Ovary (tissue), 9 donors: Measurements from ENCODE around the gene CERT1. TPM values are rescaled to one million over a fixed set of nuclear protein-coding genes. Genes with fewer than 3 reads are reported as not detected.

Experiments used
- DNase-seq, 5 donors: peaks; one replicate each; pipeline ENCODE4 v3.0.0-alpha.2; 2019 to 2020
- H3K27ac ChIP-seq, 2 donors: fragments of 200-600 bp; one replicate each; pipeline versions ENCODE4 v1.5.1 to v1.8.0; 2019 to 2022
- H3K27me3 ChIP-seq: fragments of 200-600 bp; one replicate; pipeline ENCODE4 v1.8.0; 2022
- H3K36me3 ChIP-seq: fragments of 200-600 bp; sonication (generic); one replicate; pipeline ENCODE4 v1.5.1; 2019
- H3K4me1 ChIP-seq: one replicate; pipeline ENCODE4 v1.8.1; 2013; ENCODE audit warnings: mild to moderate bottlenecking, moderate library complexity; ENCODE audit not compliant: insufficient read depth
- H3K4me3 ChIP-seq: fragments of 200-600 bp; sonication (generic); one replicate; pipeline ENCODE4 v1.5.1; 2017
- H3K9me3 ChIP-seq, 2 donors: fragments of 200-600 bp in 1 of 2; sonication (generic) in 1 of 2; one replicate each; pipeline versions ENCODE4 v1.5.1 to v1.8.1; 2013 to 2019; ENCODE audit warnings: mild to moderate bottlenecking in 1 of 2, moderate library complexity in 1 of 2
- EP300 ChIP-seq: sonication (generic); formaldehyde crosslinking; IDR thresholded peaks from one replicate; pipeline ENCODE4 v1.6.1; 2017; ENCODE audit warnings: antibody characterized with exemption
- POLR2A ChIP-seq: fragments of 450-650 bp; IDR thresholded peaks from one replicate; pipeline ENCODE4 v1.6.1; 2017; ENCODE audit warnings: antibody characterized with exemption, mild to moderate bottlenecking, moderate library complexity
- WGBS, 3 donors: extraction: QIAGEN DNeasy Blood & Tissue Kit in 1 of 3; methylation state at CpG; one replicate each; pipeline versions ENCODE4 v1.1.5 to v1.1.7; 2013 to 2017; 5-methylcytosine and 5-hydroxymethylcytosine counted together
- intact Hi-C, 4 donors: fragments of 100-400 bp; cut with DNase I; formaldehyde crosslinking; loops; one replicate each; pipeline versions ENCODE4 v1.11.0 to v1.15.1; 2022 to 2023
- polyA plus RNA-seq, 2 donors: library from polyadenylated mRNA; stranded (reverse); fragments of 200-250 nt in 1 of 2; fragments of 350-450 nt in 1 of 2; fragmentation: Illumina TruSeq in 1 of 2; extraction: RNeasy Lipid Tissue Mini Kit (QIAGEN cat#74804) in 1 of 2; gene quantifications; one replicate each; pipeline ENCODE4 v1.2.3, GENCODE V29; 2013 to 2014
- total RNA-seq, 7 donors: library from RNA; depleted of rRNA in 2 of 7; stranded (reverse); fragments of >200 nt in 2 of 7; fragmentation: NEBNext Ultra II Directional in 3 of 7; extraction: Animal tissue kit (Norgen Biotek cat#: 25700) in 3 of 7; gene quantifications; one replicate each; pipeline versions ENCODE4 v1.1.0 to v1.2.4, GENCODE V29; 2016 to 2023
- TF ChIP-seq, protein P1 (sequence below), 3 donors: fragments of 450-650 bp in 2 of 3; fragments of 200-600 bp in 1 of 3; IDR thresholded peaks; one replicate each; pipeline versions ENCODE4 v1.5.1 to v1.8.0; 2016 to 2022; ENCODE audit warnings: antibody characterized with exemption in 3 of 3, mild to moderate bottlenecking in 1 of 3
- donor health status: DM: no; HTN: no; CAD: no; lungs with moderate emphysema.
- donor health status: DM: no; HTN: no; CAD: no.
- donor health status: Bipolar disorder and iron deficiency.
- donor health status: DM: yes; HTN: yes; CAD: no.
- donor health status: DM: no; HTN: no; CAD: no.
- donor health status: DM: yes; HTN: yes; CAD: no.

CERT1 gene
- total and polyA plus RNA-seq, 9 donors: 19.1 to 41.8 (median 35.2) TPM

DNA sequence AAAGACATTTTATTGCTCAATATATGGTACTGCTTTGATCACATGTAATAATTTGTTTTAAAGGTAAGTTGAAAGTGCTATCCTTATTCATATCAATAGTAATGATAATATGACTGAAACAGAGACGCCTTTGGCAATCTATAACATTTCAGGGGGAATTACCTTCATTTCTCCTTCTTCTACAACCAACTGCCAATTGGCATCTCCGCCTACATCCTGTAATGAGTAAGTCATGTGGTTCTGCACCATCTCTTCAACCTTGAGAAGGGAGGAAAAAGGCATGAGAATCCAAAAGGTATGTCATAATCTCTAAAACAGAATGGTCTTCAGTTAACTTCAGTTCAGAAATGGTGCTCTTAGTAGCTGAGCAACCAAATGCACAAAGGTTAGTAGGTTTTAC, 122.0 kb downstream of the CERT1 start:
- Histone ChIP-seq H3K27ac (no peak overlapping the region), H3K9me3 (no peaks in the 10 kb centered on the region), H3K27me3 (no peaks in the 10 kb centered on the region), H3K4me1 (no peaks in the 10 kb centered on the region), H3K4me3 (no peak overlapping the region), H3K36me3 (no peaks in the 10 kb centered on the region)
- DNase-seq: no peak
- TF ChIP-seq EP300: no peak
- TF ChIP-seq, protein P1, sequence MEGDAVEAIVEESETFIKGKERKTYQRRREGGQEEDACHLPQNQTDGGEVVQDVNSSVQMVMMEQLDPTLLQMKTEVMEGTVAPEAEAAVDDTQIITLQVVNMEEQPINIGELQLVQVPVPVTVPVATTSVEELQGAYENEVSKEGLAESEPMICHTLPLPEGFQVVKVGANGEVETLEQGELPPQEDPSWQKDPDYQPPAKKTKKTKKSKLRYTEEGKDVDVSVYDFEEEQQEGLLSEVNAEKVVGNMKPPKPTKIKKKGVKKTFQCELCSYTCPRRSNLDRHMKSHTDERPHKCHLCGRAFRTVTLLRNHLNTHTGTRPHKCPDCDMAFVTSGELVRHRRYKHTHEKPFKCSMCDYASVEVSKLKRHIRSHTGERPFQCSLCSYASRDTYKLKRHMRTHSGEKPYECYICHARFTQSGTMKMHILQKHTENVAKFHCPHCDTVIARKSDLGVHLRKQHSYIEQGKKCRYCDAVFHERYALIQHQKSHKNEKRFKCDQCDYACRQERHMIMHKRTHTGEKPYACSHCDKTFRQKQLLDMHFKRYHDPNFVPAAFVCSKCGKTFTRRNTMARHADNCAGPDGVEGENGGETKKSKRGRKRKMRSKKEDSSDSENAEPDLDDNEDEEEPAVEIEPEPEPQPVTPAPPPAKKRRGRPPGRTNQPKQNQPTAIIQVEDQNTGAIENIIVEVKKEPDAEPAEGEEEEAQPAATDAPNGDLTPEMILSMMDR (IDR thresholded peaks at IDR 0.05): no peak
- no peak for TF ChIP-seq POLR2A
- intact Hi-C loops: no loop called here
- 91 to 98% (median 98%) methylated on average over 2 of the region's 2 CpGs for WGBS, 3 donors

- Histone ChIP-seq H3K27ac (no peak overlapping the region), H3K27me3 (no peaks in the 10 kb centered on the region), H3K36me3 (no peaks in the 10 kb centered on the region), H3K4me1 (no peaks in the 10 kb centered on the region), H3K9me3 (no peaks in the 10 kb centered on the region), H3K4me3 (no peak overlapping the region)
- DNase-seq: no peak
- intact Hi-C loops: no loop called here
- 94 to 96% (median 96%) methylated on average over 6 of the region's 6 CpGs for WGBS, 3 donors
- TF ChIP-seq POLR2A (no peak), EP300 (no peak)
- TF ChIP-seq, protein P1 (IDR thresholded peaks at IDR 0.05): no peak
These were observed 123.6 kb downstream of the CERT1 start for GRCh38 chr5:75387806-75388205.

GRCh38 chr5:75384218-75384617, 127.2 kb downstream of the CERT1 start:
- Histone ChIP-seq H3K27me3 (no peaks in the 10 kb centered on the region), H3K36me3 (no peaks in the 10 kb centered on the region), H3K4me1 (no peaks in the 10 kb centered on the region), H3K27ac (no peak overlapping the region), H3K4me3 (no peak overlapping the region), H3K9me3 (no peaks in the 10 kb centered on the region)
- 74 to 81% (median 78%) methylated on average over 1 of the region's 1 CpG for WGBS, 3 donors
- TF ChIP-seq EP300: no peak
- no peak for TF ChIP-seq POLR2A
- TF ChIP-seq, protein P1 (IDR thresholded peaks at IDR 0.05): no peak
- DNase-seq: no peak
- intact Hi-C loops: no loop called here

GRCh38 chr5:75381456-75381855, 130.0 kb downstream of the CERT1 start:
- Histone ChIP-seq H3K9me3 (no peaks in the 10 kb centered on the region), H3K27me3 (no peaks in the 10 kb centered on the region), H3K4me1 (no peaks in the 10 kb centered on the region), H3K27ac (no peak overlapping the region), H3K36me3 (no peaks in the 10 kb centered on the region), H3K4me3 (no peak overlapping the region)
- TF ChIP-seq, protein P1 (IDR thresholded peaks at IDR 0.05): no peak
- TF ChIP-seq POLR2A (no peak), EP300 (no peak)
- no peak for DNase-seq
- intact Hi-C loops: no loop called here
- 85 to 93% (median 87%) methylated on average over 4 of the region's 4 CpGs for WGBS, 3 donors
